ENCODE measurements around the gene CHERP. TPM values are rescaled to one million over a fixed set of nuclear protein-coding genes. Genes with fewer than 3 reads are reported as not detected.
"Not testable (repeated sequence)": the region's sequence is repeated elsewhere in the genome, so short reads cannot be mapped to it uniquely, and the experiment has no call there.

The CHERP gene
- total and polyA plus RNA-seq, 8 donors = 11.0 to 26.8 (median 17.2) TPM

DNA sequence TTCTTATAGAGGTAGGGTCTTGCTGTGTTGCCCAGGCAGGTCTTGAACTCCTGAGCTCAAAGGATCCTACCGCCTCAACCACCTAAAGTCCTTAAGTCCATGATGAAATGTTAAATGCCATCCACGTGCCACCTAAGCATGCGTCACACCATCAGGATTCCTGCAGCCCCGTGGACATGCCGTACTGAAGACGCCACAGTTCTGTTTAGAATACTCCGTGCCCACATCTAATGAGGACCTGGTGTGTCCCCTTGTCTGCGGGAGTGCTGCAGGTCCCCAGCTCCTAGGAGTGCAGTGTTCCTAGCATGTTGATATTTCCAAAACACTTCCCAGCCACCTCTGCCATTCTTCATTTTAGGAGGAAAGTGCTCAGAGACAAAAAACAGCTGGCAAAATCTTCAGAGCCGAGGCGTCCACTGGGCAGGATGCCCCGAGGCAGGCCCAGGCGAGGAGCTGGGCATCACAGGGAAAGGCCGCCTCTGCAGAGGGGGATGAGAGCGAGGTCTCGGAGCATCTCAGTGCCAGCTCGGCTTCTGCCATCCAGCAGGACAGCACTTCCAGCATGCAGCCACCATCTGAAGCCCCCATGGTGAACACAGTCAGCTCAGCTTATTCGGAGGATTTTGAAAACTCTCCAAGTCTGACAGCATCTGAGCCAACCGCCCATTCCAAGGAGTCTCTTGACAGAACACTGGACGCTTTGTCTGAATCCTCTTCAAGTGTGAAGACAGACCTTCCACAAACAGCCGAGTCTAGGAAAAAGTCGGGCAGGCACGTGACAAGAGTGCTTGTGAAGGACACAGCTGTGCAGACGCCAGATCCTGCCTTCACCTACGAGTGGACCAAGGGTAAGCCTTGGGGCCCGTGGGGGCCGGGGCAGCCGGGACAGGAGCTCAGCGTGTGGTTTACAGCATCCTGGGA, 32.8 kb downstream of the CHERP start:
- no peaks in the 10 kb centered on the region for H3K4me1 ChIP-seq
- no peak overlapping the region for H3K27ac ChIP-seq
- 85 to 87% methylated on average over 28 of the region's 28 CpGs for WGBS, 2 donors
- H3K27me3 ChIP-seq = no peaks in the 10 kb centered on the region
- H3K36me3 ChIP-seq = peaks cover 0 to 17% (median 0%) of the 10 kb centered on the region in 3 donors
- FAIRE-seq (no peak), DNase-seq (no peak), ATAC-seq (no peak)
- H3K4me3 ChIP-seq = no peak overlapping the region
- H3K9me3 ChIP-seq = no peaks in the 10 kb centered on the region
- intact Hi-C loops (cut with DNase I) = no loop called here
- TF ChIP-seq, protein P1, sequence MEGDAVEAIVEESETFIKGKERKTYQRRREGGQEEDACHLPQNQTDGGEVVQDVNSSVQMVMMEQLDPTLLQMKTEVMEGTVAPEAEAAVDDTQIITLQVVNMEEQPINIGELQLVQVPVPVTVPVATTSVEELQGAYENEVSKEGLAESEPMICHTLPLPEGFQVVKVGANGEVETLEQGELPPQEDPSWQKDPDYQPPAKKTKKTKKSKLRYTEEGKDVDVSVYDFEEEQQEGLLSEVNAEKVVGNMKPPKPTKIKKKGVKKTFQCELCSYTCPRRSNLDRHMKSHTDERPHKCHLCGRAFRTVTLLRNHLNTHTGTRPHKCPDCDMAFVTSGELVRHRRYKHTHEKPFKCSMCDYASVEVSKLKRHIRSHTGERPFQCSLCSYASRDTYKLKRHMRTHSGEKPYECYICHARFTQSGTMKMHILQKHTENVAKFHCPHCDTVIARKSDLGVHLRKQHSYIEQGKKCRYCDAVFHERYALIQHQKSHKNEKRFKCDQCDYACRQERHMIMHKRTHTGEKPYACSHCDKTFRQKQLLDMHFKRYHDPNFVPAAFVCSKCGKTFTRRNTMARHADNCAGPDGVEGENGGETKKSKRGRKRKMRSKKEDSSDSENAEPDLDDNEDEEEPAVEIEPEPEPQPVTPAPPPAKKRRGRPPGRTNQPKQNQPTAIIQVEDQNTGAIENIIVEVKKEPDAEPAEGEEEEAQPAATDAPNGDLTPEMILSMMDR (IDR thresholded peaks at IDR 0.05) = no peak

DNA sequence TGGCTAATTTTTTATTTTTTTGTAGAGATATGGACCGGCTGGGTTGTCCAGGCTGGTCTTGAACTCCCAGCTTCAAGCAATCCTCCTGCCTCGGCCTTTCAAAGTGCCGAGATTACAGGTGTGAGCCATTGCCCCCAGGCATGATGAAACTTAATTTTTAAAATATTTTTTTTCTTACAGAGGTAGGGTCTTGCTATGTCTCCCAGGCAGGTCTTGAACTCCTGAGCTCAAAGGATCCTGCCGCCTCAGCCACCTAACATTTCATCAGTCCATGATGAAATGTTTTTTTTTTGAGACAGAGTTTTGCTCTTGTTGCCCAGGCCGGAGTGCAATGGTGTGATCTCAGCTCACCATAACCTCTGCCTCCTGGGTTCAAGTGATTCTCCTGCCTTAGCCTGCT, 33.7 kb downstream of the CHERP start:
- H3K36me3 ChIP-seq = peaks cover 0 to 21% (median 0%) of the 10 kb centered on the region in 3 donors
- no peak overlapping the region for H3K27ac ChIP-seq
- DNase-seq = no peak
- ATAC-seq = no peak
- no peaks in the 10 kb centered on the region for H3K4me1 ChIP-seq
- H3K9me3 ChIP-seq = no peaks in the 10 kb centered on the region
- no peak for FAIRE-seq
- H3K4me3 ChIP-seq = no peak overlapping the region
- 94 to 97% methylated on average over 5 of the region's 5 CpGs for WGBS, 2 donors
- no peaks in the 10 kb centered on the region for H3K27me3 ChIP-seq
- TF ChIP-seq, protein P1 (IDR thresholded peaks at IDR 0.05) = no peak
- intact Hi-C loops (cut with DNase I) = no loop called here

DNA sequence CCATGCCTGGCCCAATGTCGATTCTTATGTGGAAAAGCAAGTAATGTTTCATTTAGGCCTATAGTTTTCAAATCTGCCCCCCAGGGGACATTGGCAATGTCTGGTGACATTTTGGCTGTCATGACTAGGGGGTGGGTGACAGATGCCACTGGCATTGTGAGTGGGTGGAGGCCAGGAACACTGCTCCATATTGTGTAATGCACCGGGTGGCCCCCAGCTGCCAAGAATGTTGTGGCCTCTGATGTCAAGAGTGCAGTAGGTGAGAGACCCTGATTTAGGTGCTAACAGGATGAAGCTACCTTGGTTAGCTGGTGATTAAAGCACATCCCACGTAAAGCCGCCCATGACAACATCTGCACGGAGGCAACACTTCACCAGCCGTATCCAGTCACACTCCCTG, 35.3 kb downstream of the CHERP start:
- 84 to 91% methylated on average over 6 of the region's 6 CpGs for WGBS, 2 donors
- ATAC-seq (no peak), DNase-seq (no peak), FAIRE-seq (no peak)
- Histone ChIP-seq H3K4me1 (no peaks in the 10 kb centered on the region), H3K27ac (no peak overlapping the region), H3K9me3 (no peaks in the 10 kb centered on the region), H3K27me3 (no peaks in the 10 kb centered on the region), H3K4me3 (no peak overlapping the region), H3K36me3 (peaks cover 0 to 12% (median 0%) of the 10 kb centered on the region in 3 donors)
- TF ChIP-seq, protein P1 (IDR thresholded peaks at IDR 0.05) = no peak
- intact Hi-C loops (cut with DNase I) = no loop called here

DNA sequence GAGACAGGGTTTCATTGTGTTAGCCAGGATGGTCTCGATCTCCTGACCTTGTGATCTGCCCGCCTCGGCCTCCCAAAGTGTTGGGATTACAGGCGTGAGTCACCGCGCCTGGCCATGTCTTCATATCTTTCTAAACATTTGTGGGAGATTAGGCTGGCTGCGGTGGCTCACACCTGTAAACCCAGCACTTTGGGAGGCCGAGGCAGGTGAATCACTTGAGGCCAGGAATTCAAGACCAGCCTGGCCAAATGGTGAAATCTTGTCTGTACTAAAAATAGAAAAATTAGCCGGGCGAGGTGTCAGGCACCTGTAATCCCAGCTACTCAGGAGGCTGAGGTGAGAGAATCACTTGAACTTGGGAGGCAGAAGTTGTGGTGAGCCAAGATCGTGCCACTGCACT, 36.1 kb downstream of the CHERP start:
- H3K27ac ChIP-seq; intact Hi-C loops (cut with DNase I); H3K9me3 ChIP-seq; ATAC-seq; H3K4me3 ChIP-seq; H3K4me1 ChIP-seq; DNase-seq; H3K27me3 ChIP-seq; FAIRE-seq: not testable (repeated sequence)
- H3K36me3 ChIP-seq = peaks cover 0 to 12% (median 0%) of the 10 kb centered on the region in 3 donors
- WGBS, 2 donors = 91 to 95% methylated on average over 11 of the region's 11 CpGs

DNA sequence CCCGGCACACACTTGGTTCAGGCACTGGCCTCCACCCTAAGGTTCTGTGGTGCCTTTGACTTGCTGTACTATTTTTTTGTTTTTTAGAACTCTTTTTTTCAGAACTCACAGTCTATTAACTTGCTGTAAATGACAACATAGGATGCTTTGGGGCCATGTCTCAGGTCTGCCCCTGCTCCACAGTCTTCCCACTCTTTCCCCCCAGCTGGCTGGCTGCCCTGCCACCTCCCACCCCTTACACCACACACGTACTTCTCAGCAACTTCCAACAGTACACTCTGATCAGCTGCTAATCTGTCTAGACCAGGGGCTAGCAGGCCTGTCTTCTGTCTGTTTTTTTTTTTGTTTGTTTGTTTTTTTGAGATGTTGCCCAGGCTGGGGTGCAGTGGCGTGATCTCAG, 38.0 kb downstream of the CHERP start:
- no peaks in the 10 kb centered on the region for H3K27me3 ChIP-seq
- DNase-seq = no peak
- FAIRE-seq = no peak
- H3K4me3 ChIP-seq = no peak overlapping the region
- peaks cover 0 to 5% (median 0%) of the 10 kb centered on the region in 3 donors for H3K36me3 ChIP-seq
- ATAC-seq = no peak
- TF ChIP-seq, protein P1 (IDR thresholded peaks at IDR 0.05) = no peak
- WGBS, 2 donors = 85 to 94% methylated on average over 3 of the region's 3 CpGs
- no peak overlapping the region for H3K27ac ChIP-seq
- intact Hi-C loops (cut with DNase I) = no loop called here
- no peaks in the 10 kb centered on the region for H3K9me3 ChIP-seq
- no peaks in the 10 kb centered on the region for H3K4me1 ChIP-seq
